ENCODE measurements around the gene FMNL3. TPM values are rescaled to one million over a fixed set of nuclear protein-coding genes. Genes with fewer than 3 reads are reported as not detected.

Gene FMNL3
- total and polyA plus RNA-seq, 2 of the 8 experiments (the other 6 are each of a cell fraction or from before 2014, with no cell fraction given) = 8.6 to 29.0 TPM

GRCh38 chr12:49744363-49744885, 37.2 kb upstream of the FMNL3 start:
- Histone ChIP-seq H3K23me2 (ENCODE audit: low read depth, low read length) (peaks cover 3% of the 10 kb centered on the region), H3K14ac (ENCODE audit: insufficient read length) (no peak overlapping the region), H4K91ac (replicated peaks; ENCODE audit: insufficient read length, low read length) (no peak overlapping the region), H2BK20ac (ENCODE audit: low read length) (no peak overlapping the region), H3K4me1 (replicated peaks in 1 of 4; ENCODE audit: control insufficient read depth in 3 of 4, insufficient read depth in 4 of 4, low read length in 3 of 4) (peaks cover 0 to 3% (median 2%) of the 10 kb centered on the region in 4 experiments; a peak in 2 of 7 replicates), H3K23ac (ENCODE audit: insufficient read length) (no peak overlapping the region), H3K56ac (replicated peaks; ENCODE audit: insufficient read length, low read depth, low read length) (no peak overlapping the region), H4K8ac (ENCODE audit: extremely low read depth, insufficient read depth, low read length) (no peak overlapping the region), H3K4me2 (ENCODE audit: insufficient read depth in 1 of 2, low read depth in 2 of 2, low read length in 2 of 2) (no peak overlapping the region; a peak in 1 of 4 replicates), H2AFZ (ENCODE audit: low read length) (no peak overlapping the region), H3K9me3 (ENCODE audit: insufficient read depth in 2 of 2, low read depth in 1 of 2, low read length in 1 of 2) (no peaks in the 10 kb centered on the region), H3K27me3 (replicated peaks in 1 of 4; ENCODE audit: control insufficient read depth in 3 of 4, extremely low read depth in 1 of 4, insufficient read depth in 3 of 4, low read length in 3 of 4) (no peaks in the 10 kb centered on the region), H3K18ac (ENCODE audit: extremely low read depth, low read length) (no peak overlapping the region), H3K36me3 (ENCODE audit: control insufficient read depth in 2 of 4, insufficient read depth in 4 of 4, low read length in 3 of 4) (peaks cover 0 to 8% (median 1%) of the 10 kb centered on the region in 4 experiments; a peak in 3 of 8 replicates), H2BK5ac (ENCODE audit: low read depth, low read length) (no peak overlapping the region), H3K4ac (replicated peaks; ENCODE audit: insufficient read length, low read depth, low read length) (no peak overlapping the region), H2BK15ac (ENCODE audit: low read length) (no peak overlapping the region), H3K27ac (ENCODE audit: low read depth, low read length) (no peak overlapping the region), H3K9ac (replicated peaks in 1 of 4; ENCODE audit: extremely low read depth in 1 of 4, low read depth in 3 of 4, low read length in 3 of 4) (no peak overlapping the region; a peak in 1 of 7 replicates), H2AK5ac (ENCODE audit: low read depth, low read length) (no peak overlapping the region), H3K79me2 (ENCODE audit: control insufficient read depth in 1 of 2, insufficient read depth in 2 of 2, low read length in 2 of 2) (peaks cover 51 to 77% of the 10 kb centered on the region in 2 experiments), H3K4me3 (ENCODE audit: extremely low read depth in 1 of 4, insufficient read depth in 2 of 4, low read depth in 3 of 4, low read length in 4 of 4) (no peak overlapping the region), H2BK120ac (replicated peaks; ENCODE audit: low read depth, low read length) (no peak overlapping the region), H3K79me1 (ENCODE audit: low read depth, low read length) (peaks cover 3% of the 10 kb centered on the region), H4K5ac (ENCODE audit: insufficient read length, low read depth, low read length) (no peak overlapping the region), H2BK12ac (ENCODE audit: low read depth, low read length) (no peak overlapping the region), H4K20me1 (replicated peaks in 1 of 2; ENCODE audit: control insufficient read depth in 1 of 2, insufficient read depth in 2 of 2, low read length in 2 of 2) (peaks cover 37 to 38% of the 10 kb centered on the region in 2 experiments)
- ChIA-PET POLR2A (ENCODE audit: partially characterized antibody) (interaction anchor here (1.2 to 1.7 kb wide), 2 partner anchors 113 to 368 kb away, joined by 3 to 4 read pairs; partner anchors contain the start of gene COX14), CTCF (ENCODE audit: partially characterized antibody) (interaction anchor here (0.9 to 2.4 kb wide), 3 partner anchors 13 to 107 kb away, joined by 3 to 9 read pairs (median 4); no protein-coding TSS in a partner anchor)
- DNase-seq (ENCODE audit: low read depth in 1 of 2, low spot score in 2 of 2) = no peak
- TF ChIP-seq SIRT6 (IDR thresholded peaks at IDR 0.05; ENCODE audit: low read length) = no peak
- no peak for FAIRE-seq
- WGBS, 2 experiments (ENCODE audit: extremely low coverage in 1 of 2, insufficient coverage in 1 of 2, insufficient read length in 1 of 2, insufficient replicate concordance in 2 of 2, low coverage in 1 of 2, low lambda C conversion rate in 2 of 2, missing lambda C conversion rate in 1 of 2) = 84% methylated on average over 3 of the region's 3 CpGs; no CpG with 5 or more reads in 1 of the 2 experiments

All from H1 (cell line).